Astrocyte (in vitro differentiated cells and primary cell): ENCODE data around the gene HIPK2. TPM values are rescaled to one million over a fixed set of nuclear protein-coding genes. Genes with fewer than 3 reads are reported as not detected.
A peak's percentile ranks its signal among the peaks of the same experiment; 100 is the strongest.

Experiments used
- DNase-seq: peaks from one replicate; pipeline ENCODE4 v3.0.0-alpha.2; 2010; ENCODE audit warnings: low read depth
- FAIRE-seq: peaks from 2 replicates; lab custom pipeline; 2011; peaks lifted over from hg19 to GRCh38; lab: Jason Lieb, UNC
- H2AFZ ChIP-seq: 2 replicates; pipeline ENCODE4 v1.6.0; 2012; ENCODE audit warnings: low read depth, low read length, inconsistent platforms
- H3K27ac ChIP-seq: 2 replicates; pipeline ENCODE4 v1.5.1; 2011; ENCODE audit warnings: low read depth, low read length, inconsistent platforms
- H3K27me3 ChIP-seq: 2 replicates; pipeline ENCODE4 v1.6.0; 2011; ENCODE audit warnings: low read length, inconsistent platforms; ENCODE audit not compliant: insufficient read depth
- H3K36me3 ChIP-seq: 2 replicates; pipeline ENCODE4 v1.5.1; 2011; ENCODE audit warnings: low read length, inconsistent platforms; ENCODE audit not compliant: insufficient read depth
- H3K4me1 ChIP-seq: 2 replicates; pipeline ENCODE4 v1.5.1; 2011; ENCODE audit warnings: low read length, inconsistent platforms; ENCODE audit not compliant: insufficient read depth
- H3K4me2 ChIP-seq: 2 replicates; pipeline ENCODE4 v1.6.0; 2012; ENCODE audit warnings: low read length, inconsistent platforms
- H3K4me3 ChIP-seq: 2 replicates; pipeline ENCODE4 v1.5.1; 2011; ENCODE audit warnings: low read depth, mild to moderate bottlenecking, low read length, inconsistent platforms; ENCODE audit not compliant: insufficient read depth
- H3K79me2 ChIP-seq: 2 replicates; pipeline ENCODE4 v1.6.0; 2012; ENCODE audit warnings: mild to moderate bottlenecking, low read length, inconsistent platforms; ENCODE audit not compliant: insufficient read depth
- H3K9ac ChIP-seq: 2 replicates; pipeline ENCODE4 v1.6.0; 2012; ENCODE audit warnings: mild to moderate bottlenecking, low read length, inconsistent platforms
- H3K9me3 ChIP-seq: 2 replicates; pipeline ENCODE4 v1.5.1; 2012; ENCODE audit warnings: low read depth, mild to moderate bottlenecking, low read length, inconsistent platforms; ENCODE audit not compliant: insufficient read depth
- H4K20me1 ChIP-seq: 2 replicates; pipeline ENCODE4 v1.6.0; 2012; ENCODE audit warnings: low read length, inconsistent platforms; ENCODE audit not compliant: insufficient read depth
- H3K27ac Mint-ChIP-seq: one replicate; pipeline ENCODE4 v1.8.0; 2021; ENCODE audit warnings: mild to moderate bottlenecking, mixed read lengths; ENCODE audit not compliant: unreplicated experiment
- H3K27me3 Mint-ChIP-seq: one replicate; pipeline ENCODE4 v1.8.0; 2021; ENCODE audit warnings: low read depth, mixed read lengths; ENCODE audit not compliant: unreplicated experiment
- H3K36me3 Mint-ChIP-seq: one replicate; pipeline ENCODE4 v1.8.0; 2021; ENCODE audit warnings: low read depth, mixed read lengths; ENCODE audit not compliant: unreplicated experiment
- H3K4me1 Mint-ChIP-seq: one replicate; pipeline ENCODE4 v1.8.0; 2021; ENCODE audit warnings: low read depth, mixed read lengths; ENCODE audit not compliant: unreplicated experiment
- H3K4me3 Mint-ChIP-seq: one replicate; pipeline ENCODE4 v1.8.0; 2021; ENCODE audit warnings: mild to moderate bottlenecking, moderate library complexity, mixed read lengths; ENCODE audit not compliant: unreplicated experiment
- H3K9me3 Mint-ChIP-seq: one replicate; pipeline ENCODE4 v1.8.0; 2021; ENCODE audit warnings: mild to moderate bottlenecking, mixed read lengths; ENCODE audit not compliant: unreplicated experiment
- EZH2 ChIP-seq: IDR thresholded peaks from 2 replicates; pipeline ENCODE4 v1.6.1; 2012; ENCODE audit warnings: mild to moderate bottlenecking, low read length, inconsistent platforms; ENCODE audit not compliant: insufficient read depth
- total RNA-seq: library from RNA; stranded (reverse); gene quantifications from 2 replicates; pipeline ENCODE4 v1.2.1, GENCODE V29; 2021
- TF ChIP-seq, protein P1 (sequence below): IDR thresholded peaks from 2 replicates; pipeline ENCODE4 v1.5.1; 2011; ENCODE audit warnings: low read depth, mild to moderate bottlenecking, inconsistent platforms, low read length, moderate library complexity; ENCODE audit not compliant: insufficient read depth

The HIPK2 gene
- total RNA-seq, 1 donor from 2014 or later: 35.8 TPM

DNA sequence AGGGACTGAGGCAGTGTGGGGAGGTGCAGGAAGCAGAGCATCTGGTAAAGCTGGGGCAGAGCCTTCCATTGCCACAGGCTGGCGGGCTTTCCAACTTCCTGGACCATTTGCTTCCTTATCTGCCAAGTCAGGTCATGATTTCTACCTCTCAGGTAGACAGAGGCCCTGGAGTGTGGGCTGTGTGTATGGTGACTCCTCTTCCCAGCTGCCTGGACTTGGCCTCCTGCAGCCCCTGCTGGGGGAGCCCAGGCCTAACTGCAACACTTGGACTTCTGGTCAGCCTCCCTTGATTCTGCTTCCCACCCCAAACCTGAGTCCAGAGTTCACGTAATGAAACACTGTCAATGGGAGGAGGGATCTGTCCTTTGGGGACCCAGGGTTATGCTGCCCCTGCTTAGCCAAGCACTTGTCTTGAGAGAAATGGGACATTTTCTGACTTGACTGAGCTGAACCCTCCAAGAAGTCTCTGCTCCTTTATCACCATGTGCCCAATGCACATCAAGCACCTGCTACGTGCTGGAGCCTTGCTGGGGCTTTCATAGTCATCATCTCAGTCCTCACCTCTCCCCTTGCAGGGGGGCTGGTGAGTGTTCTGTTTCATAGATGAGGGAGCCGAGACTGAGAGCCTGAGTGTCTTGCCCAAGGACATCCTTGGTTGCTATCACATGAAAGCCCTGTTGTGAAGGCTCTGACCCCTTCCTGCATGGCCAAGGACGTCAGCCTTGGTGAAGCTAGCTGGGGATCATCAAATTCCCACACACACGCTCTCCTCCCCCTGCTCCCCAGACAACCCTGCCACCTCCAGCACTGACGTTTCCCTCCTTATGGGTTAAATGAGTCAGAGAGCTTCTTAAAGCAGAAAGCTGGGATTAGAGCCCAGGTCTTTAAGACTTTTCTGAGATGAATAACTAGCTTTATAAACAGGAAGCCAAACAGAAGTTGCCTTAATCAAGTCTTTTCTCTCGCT lies 250.9 kb downstream of the HIPK2 start:
- H3K27me3 Mint-ChIP-seq: peaks cover 61% of the 10 kb centered on the region
- peak overlapping the region; percentile 50 for H3K4me2 ChIP-seq
- no peak overlapping the region for H3K4me3 Mint-ChIP-seq
- peaks cover 5% of the 10 kb centered on the region for H3K9me3 Mint-ChIP-seq
- DNase-seq (peak; percentile 96), FAIRE-seq (peak; percentile 70)
- H3K36me3 ChIP-seq: no peaks in the 10 kb centered on the region
- H3K9me3 ChIP-seq: no peaks in the 10 kb centered on the region
- H3K4me1 ChIP-seq: peaks cover 9% of the 10 kb centered on the region
- H3K36me3 Mint-ChIP-seq: no peaks in the 10 kb centered on the region
- H3K79me2 ChIP-seq: no peaks in the 10 kb centered on the region
- peak overlapping the region; percentile 45 for H3K27ac ChIP-seq
- H4K20me1 ChIP-seq: no peaks in the 10 kb centered on the region
- TF ChIP-seq EZH2: no peak
- TF ChIP-seq, protein P1, sequence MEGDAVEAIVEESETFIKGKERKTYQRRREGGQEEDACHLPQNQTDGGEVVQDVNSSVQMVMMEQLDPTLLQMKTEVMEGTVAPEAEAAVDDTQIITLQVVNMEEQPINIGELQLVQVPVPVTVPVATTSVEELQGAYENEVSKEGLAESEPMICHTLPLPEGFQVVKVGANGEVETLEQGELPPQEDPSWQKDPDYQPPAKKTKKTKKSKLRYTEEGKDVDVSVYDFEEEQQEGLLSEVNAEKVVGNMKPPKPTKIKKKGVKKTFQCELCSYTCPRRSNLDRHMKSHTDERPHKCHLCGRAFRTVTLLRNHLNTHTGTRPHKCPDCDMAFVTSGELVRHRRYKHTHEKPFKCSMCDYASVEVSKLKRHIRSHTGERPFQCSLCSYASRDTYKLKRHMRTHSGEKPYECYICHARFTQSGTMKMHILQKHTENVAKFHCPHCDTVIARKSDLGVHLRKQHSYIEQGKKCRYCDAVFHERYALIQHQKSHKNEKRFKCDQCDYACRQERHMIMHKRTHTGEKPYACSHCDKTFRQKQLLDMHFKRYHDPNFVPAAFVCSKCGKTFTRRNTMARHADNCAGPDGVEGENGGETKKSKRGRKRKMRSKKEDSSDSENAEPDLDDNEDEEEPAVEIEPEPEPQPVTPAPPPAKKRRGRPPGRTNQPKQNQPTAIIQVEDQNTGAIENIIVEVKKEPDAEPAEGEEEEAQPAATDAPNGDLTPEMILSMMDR: no peak
- no peak overlapping the region for H3K9ac ChIP-seq
- no peak overlapping the region for H3K4me3 ChIP-seq
- H3K27ac Mint-ChIP-seq: no peak overlapping the region
- peak overlapping the region; percentile 20 for H2AFZ ChIP-seq
- H3K27me3 ChIP-seq: peaks cover 17% of the 10 kb centered on the region
- peaks cover 7% of the 10 kb centered on the region for H3K4me1 Mint-ChIP-seq

DNA sequence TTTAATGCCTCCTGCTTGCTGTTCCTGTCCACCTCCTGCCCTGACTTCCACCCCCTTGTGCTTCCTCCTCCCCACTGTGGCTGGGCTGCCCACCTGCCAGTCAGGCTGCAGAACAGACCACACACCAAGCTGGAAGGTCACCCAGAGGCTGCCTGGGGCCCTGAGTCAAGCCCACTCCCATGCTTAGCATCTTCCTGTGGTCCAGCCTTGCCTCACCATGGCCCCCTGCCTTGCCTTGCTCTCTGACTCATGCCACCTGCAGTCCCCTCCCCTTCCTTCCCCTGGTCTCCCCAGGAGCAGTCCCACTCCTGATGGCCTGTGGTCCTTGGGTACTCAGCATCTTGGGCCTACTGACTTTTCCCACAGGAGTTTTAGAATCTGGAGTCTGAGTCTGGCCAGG lies 252.0 kb downstream of the HIPK2 start:
- Mint-ChIP-seq H3K4me1 (peaks cover 7% of the 10 kb centered on the region), H3K36me3 (peaks cover 2% of the 10 kb centered on the region), H3K9me3 (peaks cover 5% of the 10 kb centered on the region), H3K4me3 (no peak overlapping the region), H3K27ac (no peak overlapping the region), H3K27me3 (peaks cover 63% of the 10 kb centered on the region)
- FAIRE-seq (no peak), DNase-seq (no peak)
- no peak overlapping the region for H3K4me3 ChIP-seq
- H3K27ac ChIP-seq: no peak overlapping the region
- H3K79me2 ChIP-seq: no peaks in the 10 kb centered on the region
- TF ChIP-seq, protein P1: no peak
- no peak for TF ChIP-seq EZH2
- peaks cover 9% of the 10 kb centered on the region for H3K4me1 ChIP-seq
- H2AFZ ChIP-seq: no peak overlapping the region
- no peak overlapping the region for H3K4me2 ChIP-seq
- no peaks in the 10 kb centered on the region for H3K9me3 ChIP-seq
- no peaks in the 10 kb centered on the region for H4K20me1 ChIP-seq
- no peak overlapping the region for H3K9ac ChIP-seq
- peaks cover 25% of the 10 kb centered on the region for H3K27me3 ChIP-seq
- no peaks in the 10 kb centered on the region for H3K36me3 ChIP-seq

GRCh38 chr7:139525239-139525638 lies 252.6 kb downstream of the HIPK2 start:
- H3K79me2 ChIP-seq: no peaks in the 10 kb centered on the region
- Mint-ChIP-seq H3K4me1 (peaks cover 7% of the 10 kb centered on the region), H3K4me3 (no peak overlapping the region), H3K27ac (no peak overlapping the region), H3K27me3 (peaks cover 60% of the 10 kb centered on the region), H3K36me3 (peaks cover 2% of the 10 kb centered on the region), H3K9me3 (peaks cover 5% of the 10 kb centered on the region)
- no peak overlapping the region for H2AFZ ChIP-seq
- peaks cover 25% of the 10 kb centered on the region for H3K27me3 ChIP-seq
- H3K27ac ChIP-seq: no peak overlapping the region
- no peak overlapping the region for H3K4me3 ChIP-seq
- no peak overlapping the region for H3K9ac ChIP-seq
- H3K4me2 ChIP-seq: no peak overlapping the region
- no peaks in the 10 kb centered on the region for H3K9me3 ChIP-seq
- DNase-seq (no peak), FAIRE-seq (no peak)
- no peaks in the 10 kb centered on the region for H4K20me1 ChIP-seq
- TF ChIP-seq EZH2: no peak
- TF ChIP-seq, protein P1: no peak
- peaks cover 9% of the 10 kb centered on the region for H3K4me1 ChIP-seq
- H3K36me3 ChIP-seq: no peaks in the 10 kb centered on the region
